GM21786 (cell line): Measurements from ENCODE around the gene ADAM15.

Experiments
- ATAC-seq: cut with Tn5 transposase; IDR thresholded peaks from one replicate; pipeline ENCODE4 v1.9.1; 2021; ENCODE audit not compliant: unreplicated experiment

ADAM15 gene

DNA sequence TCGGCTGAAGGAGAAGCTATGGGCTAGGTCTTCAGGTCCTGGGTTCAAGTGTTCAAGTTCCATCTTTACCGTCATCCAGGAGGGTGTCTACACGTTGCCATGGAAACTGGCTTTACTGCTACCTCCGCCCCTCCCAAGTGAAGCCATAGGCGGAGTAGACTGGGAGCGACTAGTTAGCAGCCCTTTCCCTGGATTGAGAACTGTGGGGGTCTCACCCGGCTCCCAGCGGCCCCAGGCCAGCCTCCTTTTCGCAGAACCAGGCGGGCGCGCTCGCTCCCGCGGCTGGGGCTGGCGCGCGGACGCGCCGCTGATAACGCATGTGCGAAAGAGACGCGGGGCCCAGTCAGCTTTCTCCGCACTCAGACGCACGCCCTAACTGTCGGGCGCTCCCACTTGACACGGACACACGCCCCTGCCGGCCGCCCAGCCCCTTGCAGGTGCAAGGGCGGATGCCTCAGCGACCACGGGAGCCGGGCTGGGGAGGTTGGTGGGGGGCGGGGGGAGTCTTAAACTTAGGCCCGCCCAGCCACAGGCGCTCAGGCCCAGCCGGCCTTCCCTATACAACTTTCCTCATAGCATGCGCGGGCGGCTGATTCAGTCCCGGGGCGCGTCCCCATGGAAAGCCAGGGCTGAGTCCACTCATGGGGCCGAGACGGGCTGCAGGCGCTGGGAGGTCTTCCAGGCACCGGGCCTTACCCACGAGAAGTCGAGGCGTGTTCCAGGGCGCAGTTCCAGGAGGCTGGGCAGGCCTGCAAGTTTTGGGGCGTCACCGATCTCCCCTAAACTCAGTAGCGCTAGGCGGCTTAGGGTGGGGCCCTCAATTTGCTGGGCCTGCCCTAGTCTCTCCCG is 19.8 kb downstream of the ADAM15 start:
- peak; percentile 69 for ATAC-seq

GRCh38 chr1:155071701-155072100 is 20.6 kb downstream of the ADAM15 start:
- ATAC-seq, result no peak

- ATAC-seq, result no peak
Observed at GRCh38 chr1:155072531-155073289, 21.6 kb downstream of the ADAM15 start.

- no peak for ATAC-seq
Observed at GRCh38 chr1:155073377-155074242, 22.5 kb downstream of the ADAM15 start.

DNA sequence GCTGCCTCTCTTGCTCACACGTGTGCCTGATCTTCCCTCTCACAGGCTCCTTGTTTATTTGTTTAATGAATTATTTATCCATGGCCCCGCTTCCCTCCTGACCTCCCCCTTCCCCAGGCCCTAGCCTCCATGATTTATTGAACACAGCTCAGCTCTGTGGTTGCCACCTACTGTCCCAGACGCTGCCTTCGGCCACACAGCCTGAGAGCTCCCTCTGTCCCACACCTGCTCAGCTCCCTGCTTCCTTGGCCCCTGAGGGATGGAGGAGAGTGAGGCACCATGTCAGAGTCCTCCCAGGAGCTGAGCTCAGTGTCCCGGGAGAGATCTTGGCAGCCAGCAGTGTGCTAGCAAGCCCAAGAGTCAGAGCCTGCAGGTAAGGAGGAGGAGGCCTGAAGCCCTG is 24.4 kb downstream of the ADAM15 start:
- ATAC-seq, result no peak

DNA sequence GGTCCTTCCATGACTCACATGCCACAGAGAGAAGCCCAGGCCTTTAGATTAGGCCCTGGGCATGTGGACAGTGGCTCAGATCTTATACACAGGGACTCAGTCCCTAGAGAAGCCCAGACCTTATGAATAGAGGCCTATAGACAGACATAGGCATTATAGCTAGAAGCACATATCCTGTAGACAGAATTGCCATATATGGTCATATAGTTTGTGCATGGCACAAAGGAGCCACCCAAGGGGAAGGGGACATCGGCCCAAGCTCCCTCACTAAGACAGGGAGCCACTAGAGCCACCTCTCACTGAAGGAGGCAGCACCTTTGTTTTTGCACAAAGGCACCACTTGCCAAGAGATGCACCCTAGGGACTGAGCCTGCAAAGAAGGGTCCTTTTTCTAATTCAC is 25.3 kb downstream of the ADAM15 start:
- ATAC-seq, result no peak

DNA sequence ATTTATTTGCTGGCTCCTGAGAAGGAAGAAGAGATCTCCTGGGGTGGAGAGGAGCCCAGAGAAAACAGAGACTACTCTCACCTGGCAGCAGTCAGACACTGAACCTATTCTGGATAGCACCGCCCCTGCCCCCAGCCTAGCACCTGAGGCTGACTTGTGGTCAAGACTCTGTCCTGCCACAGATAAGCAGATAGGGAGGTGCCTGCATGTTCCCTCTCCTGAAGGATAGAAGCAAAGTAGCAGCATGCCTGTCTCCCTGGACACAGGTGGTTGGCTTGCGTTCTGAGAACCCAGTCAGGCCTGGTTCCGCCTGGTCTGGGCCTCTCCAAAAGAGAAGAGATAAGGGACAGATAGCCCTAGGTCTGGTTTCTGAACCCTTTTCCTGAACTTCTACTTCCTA is 26.2 kb downstream of the ADAM15 start:
- no peak for ATAC-seq

- ATAC-seq, result no peak
Observed at GRCh38 chr1:155077758-155078445, 26.8 kb downstream of the ADAM15 start.

DNA sequence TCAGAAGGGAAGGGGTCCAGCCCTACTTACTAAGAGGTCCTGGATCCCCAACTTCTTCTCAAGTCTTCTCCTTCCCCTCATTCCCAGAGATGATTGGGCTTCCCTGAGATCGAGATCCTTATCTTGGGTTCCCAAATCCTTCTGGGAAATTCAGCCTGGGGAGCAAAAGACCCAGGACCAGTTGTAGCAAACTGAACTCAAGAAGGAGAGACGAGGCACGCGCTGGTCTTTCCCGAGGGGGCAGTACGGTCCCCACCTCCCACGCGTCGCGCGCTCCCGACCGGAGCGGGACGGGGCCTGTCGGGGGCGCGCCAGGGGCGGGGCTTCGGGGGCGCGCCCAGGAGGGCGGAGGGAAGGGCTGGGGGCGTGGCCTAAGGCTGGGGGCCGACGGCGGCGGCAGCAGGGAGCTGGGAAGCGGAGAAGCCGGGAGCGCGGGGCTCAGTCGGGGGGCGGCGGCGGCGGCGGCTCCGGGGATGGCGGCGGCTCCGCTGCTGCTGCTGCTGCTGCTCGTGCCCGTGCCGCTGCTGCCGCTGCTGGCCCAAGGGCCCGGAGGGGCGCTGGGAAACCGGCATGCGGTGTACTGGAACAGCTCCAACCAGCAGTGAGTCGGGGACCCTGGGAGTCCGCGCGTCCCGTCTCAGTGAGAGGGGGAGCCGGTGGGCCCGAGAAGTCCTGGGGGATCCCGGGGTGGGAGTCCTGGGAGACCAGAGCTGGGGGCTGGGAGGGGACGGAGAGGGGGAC is 27.5 kb downstream of the ADAM15 start, which contains the start of gene EFNA3:
EFNA3 (plus strand) TSS at position 369 of the 741 bp plus-strand sequence; CDS start at position 474, 105 bp downstream.
- no peak for ATAC-seq

DNA sequence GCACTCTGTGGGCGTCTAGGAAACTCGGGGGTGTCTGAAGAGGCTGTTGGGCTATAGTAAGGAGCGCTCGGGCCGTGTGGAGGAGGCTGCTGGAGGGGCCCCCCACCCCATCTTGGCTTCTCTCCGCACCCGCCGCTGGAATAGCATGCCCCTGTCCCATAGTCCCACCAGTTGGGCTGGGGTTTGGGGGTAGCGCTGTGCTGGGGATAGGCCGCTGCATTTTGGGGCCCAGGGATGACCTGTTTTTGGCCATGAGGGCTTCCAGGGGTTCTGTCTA is 28.0 kb downstream of the ADAM15 start:
- no peak for ATAC-seq

DNA sequence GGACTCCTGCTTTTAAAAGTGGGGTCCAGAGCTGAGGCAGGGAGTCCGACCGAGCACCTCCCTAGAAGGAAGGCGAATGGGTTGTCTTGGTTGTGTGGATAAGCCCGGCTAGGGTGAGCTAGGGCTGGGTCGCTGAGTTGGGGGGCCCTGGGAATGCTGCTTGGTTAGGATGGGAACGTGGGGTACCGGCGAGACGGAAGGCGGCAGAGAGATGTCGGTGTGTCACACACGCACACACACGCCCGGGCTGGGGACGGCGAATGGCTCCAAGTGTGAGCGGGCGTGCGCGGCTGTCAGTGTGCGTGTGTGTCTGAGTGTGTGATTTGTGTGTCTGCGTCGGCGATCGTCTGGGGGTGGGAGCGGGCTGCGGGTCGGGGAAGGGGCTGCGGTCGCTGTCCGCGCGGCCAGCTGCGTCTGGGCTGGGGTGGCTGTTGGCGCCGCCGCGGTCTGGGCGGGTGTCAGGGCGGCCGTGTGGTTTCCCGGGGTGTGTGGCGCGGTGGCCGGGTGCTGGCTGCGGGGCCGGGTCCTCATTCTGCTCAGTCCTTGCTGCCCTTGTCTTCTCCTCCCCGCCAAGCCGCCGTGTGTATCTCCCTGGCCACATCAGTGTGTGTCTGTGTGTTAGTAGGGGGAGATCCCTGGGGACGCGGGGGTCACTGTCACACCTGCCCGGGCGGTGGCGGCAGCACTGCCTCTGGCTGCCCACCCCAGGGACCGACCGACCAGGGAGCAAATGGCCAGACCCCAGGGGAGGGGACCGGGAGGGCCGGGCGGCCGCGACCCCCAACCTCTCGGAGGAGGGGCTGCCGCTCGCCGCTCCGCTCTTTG is 28.6 kb downstream of the ADAM15 start:
- no peak for ATAC-seq

GRCh38 chr1:155080312-155081228 is 29.5 kb downstream of the ADAM15 start:
- ATAC-seq, result no peak

DNA sequence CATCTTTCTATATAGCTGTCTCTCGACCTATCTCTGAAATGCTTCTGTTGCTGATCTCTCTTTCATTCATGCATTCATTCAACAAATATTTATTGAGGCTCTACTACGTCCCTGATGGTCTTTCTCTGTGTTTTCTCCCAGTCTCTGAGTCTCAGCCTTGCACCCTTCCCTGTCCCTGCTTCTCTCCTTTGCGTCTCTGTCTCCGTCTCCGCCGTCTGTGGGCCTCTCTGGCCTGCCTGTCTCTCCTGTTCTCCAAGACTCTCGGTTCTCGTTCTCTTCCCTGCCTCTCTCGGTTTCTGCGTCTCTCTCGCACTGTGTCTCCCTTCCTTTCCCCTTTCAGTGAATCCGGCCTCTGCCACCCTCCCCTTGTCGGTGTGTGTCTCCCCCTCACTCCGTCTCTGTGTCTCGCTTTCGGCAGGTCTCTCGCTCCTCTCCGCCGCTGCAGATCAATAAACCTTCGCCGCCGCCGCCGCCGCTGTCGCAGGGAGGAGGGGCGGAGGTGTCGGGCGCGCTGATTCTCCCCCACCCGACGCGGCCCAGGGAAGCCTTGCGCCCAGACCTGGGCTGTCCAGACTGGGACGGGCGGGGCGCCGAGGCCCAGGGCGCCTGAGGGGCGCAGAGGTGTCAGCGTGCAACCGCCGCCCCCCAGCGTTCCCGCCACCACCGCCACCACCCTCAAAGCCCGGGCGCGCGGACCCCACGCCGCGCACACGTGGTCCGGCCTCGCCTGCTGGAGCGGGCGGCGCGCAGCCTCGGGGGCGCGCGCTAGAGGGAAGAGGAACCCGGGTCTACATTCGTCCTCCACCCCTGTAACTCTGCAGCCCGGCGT is 30.6 kb downstream of the ADAM15 start:
- no peak for ATAC-seq

DNA sequence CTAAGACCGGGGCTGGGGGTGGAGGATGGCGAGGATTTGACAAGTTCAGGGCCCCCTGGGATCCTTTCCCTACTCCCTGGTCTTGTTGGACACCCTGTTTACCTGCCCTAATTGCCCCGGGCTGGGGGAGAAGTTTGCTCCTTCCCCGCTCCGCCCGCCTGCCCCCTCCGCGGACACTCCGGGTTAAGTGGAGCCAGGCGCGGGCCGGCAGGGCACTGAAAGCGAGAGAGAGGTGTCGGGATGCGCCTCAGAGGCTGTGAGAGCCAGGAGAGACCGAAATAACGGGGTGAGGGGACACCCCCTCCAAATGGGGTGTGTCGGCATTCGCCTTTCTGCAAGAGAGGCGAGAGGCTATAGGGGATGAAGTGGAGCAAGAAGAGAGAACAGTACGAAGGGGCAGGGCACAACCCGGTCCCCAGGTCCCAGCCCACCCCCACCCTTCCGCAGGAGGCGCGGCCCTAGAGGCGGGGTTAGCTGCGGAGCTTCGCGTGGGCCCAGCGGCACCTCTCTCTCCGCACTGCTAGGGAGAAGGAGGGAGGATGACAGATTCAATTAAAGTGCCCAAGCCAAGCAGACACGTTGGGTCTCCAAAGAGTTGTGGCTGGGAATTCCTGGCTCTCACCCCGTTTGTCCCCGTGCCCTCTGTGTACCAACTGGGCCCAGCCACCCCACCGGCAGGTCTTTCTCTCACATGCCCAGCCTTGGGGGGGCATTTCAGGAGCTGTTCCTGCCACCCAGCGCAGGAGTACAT is 31.4 kb downstream of the ADAM15 start:
- ATAC-seq, result no peak

DNA sequence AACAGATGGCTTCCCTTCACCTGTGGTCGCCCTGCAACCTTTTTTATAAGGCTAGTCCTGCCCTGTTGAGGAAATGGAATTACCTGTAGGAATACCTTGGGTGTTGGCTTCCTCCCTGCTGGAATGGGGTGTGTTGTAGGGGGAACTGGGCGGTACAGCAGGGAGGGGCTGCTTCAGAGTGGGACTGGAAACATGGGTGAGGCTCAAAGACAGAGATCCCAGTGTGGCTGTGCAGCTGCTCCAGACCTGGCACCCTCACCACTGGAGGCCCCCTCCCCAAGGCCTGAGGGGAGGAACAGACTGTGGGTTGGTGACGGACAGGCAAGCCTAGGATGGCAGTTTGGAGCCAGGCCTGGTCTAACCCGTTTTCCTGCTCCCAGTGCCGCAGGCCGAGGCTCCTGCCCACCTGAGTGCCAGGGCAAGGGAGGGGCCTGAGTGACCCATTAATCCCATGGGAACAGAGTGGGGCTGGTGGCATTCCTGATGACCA is 32.0 kb downstream of the ADAM15 start:
- ATAC-seq, result no peak

GRCh38 chr1:155083865-155084721 is 33.0 kb downstream of the ADAM15 start:
- no peak for ATAC-seq
